Urinary bladder (tissue), 2 donors: ENCODE measurements around the gene CCDC150. TPM values are rescaled to one million over a fixed set of nuclear protein-coding genes. Genes with fewer than 3 reads are reported as not detected.

Source experiments
- polyA plus RNA-seq: library from polyadenylated mRNA; stranded (reverse); fragments of 200-250 nt; gene quantifications from one replicate; pipeline ENCODE4 v1.2.3, GENCODE V29; 2013
- small RNA-seq: library from RNA; depleted of rRNA; stranded (forward); fragments of <200 nt; gene quantifications from one replicate; pipeline ENCODE3, GENCODE V24; 2014
- total RNA-seq: library from RNA; depleted of rRNA; stranded (reverse); fragments of >200 nt; gene quantifications from one replicate; pipeline ENCODE4 v1.2.3, GENCODE V29; 2014
- donor health status: healthy.

Gene CCDC150
- total and polyA plus RNA-seq, 2 donors: 0.43 to 9.8 TPM

Small RNA genes within 50 kb of the gene (small RNA-seq; reads per million reads assigned to genes)
- gene RF00424: not detected

Other genes with a start within 250 kb of the CCDC150 start
- 28.7 TPM for gene HECW2, start 46.2 kb upstream of the CCDC150 start, total RNA-seq
- 0.70 TPM for gene HECW2, start 46.2 kb upstream of the CCDC150 start, polyA plus RNA-seq
- gene GTF3C3, start 160.0 kb downstream of the CCDC150 start, total RNA-seq: 79.9 TPM
- gene GTF3C3, start 160.0 kb downstream of the CCDC150 start, polyA plus RNA-seq: 13.1 TPM
- 0.32 TPM for gene C2orf66, start 169.6 kb downstream of the CCDC150 start, total RNA-seq
- gene C2orf66, start 169.6 kb downstream of the CCDC150 start, polyA plus RNA-seq: 0.10 TPM